Uterus (tissue), 4 donors: ENCODE measurements around the gene SPON2. TPM values are rescaled to one million over a fixed set of nuclear protein-coding genes. Genes with fewer than 3 reads are reported as not detected.

Source experiments
- DNase-seq, 2 donors: peaks; one replicate each; pipeline ENCODE4 v3.0.0-alpha.2; 2019 to 2020
- H3K27ac ChIP-seq, 2 donors: fragments of 200-600 bp; sonication (generic); 1 replicate in 1 of 2; 2 replicates in 1 of 2; pipeline ENCODE4 v1.5.1; 2016 to 2018
- H3K27me3 ChIP-seq, 2 donors: fragments of 200-600 bp; sonication (generic); one replicate each; pipeline ENCODE4 v1.5.1; 2018 to 2019; ENCODE audit warnings: control low read depth in 1 of 2
- H3K36me3 ChIP-seq, 2 donors: fragments of 200-600 bp; sonication (generic); one replicate each; pipeline ENCODE4 v1.5.1; 2019; ENCODE audit warnings: control low read depth in 1 of 2
- H3K4me1 ChIP-seq, 2 donors: fragments of 200-600 bp; sonication (generic); one replicate each; pipeline ENCODE4 v1.5.1; 2018 to 2019; ENCODE audit warnings: control low read depth in 1 of 2
- H3K4me3 ChIP-seq, 2 donors: fragments of 200-600 bp; sonication (generic); 1 replicate in 1 of 2; 2 replicates in 1 of 2; pipeline ENCODE4 v1.5.1; 2018 to 2019; ENCODE audit warnings: mild to moderate bottlenecking in 1 of 2
- H3K9me3 ChIP-seq, 2 donors: fragments of 200-600 bp; sonication (generic); one replicate each; pipeline ENCODE4 v1.5.1; 2019; ENCODE audit warnings: control low read depth in 1 of 2
- POLR2A ChIP-seq, 2 donors: fragments of 450-650 bp; IDR thresholded peaks; one replicate each; pipeline ENCODE4 v1.6.1; 2016; ENCODE audit warnings: antibody characterized with exemption in 2 of 2, mild to moderate bottlenecking in 1 of 2, moderate library complexity in 1 of 2
- intact Hi-C: fragments of 100-400 bp; cut with DNase I; formaldehyde crosslinking; loops from one replicate; pipeline ENCODE4 v1.15.1; 2023; ENCODE audit warnings: low total_unique reads
- total RNA-seq, 4 donors: library from RNA; depleted of rRNA in 3 of 4; stranded (reverse); fragments of >200 nt in 3 of 4; gene quantifications; one replicate each; pipeline versions ENCODE4 v1.1.0 to v1.2.4, GENCODE V29; 2014 to 2023
- TF ChIP-seq, protein P1 (sequence below), 4 experiments: fragments of 200-600 bp in 2 of 4; fragments of 450-650 bp in 2 of 4; sonication (generic) in 2 of 4; IDR thresholded peaks; one replicate each; pipeline ENCODE4 v1.5.1; 2016 to 2019; ENCODE audit warnings: antibody characterized with exemption in 4 of 4, mild to moderate bottlenecking in 2 of 4, moderate library complexity in 1 of 4
- donor health status: DM: yes; HTN: yes; CAD: no.

The SPON2 gene
- total RNA-seq, 4 donors from 2014 or later: 60.6 to 262 (median 115) TPM

- Histone ChIP-seq H3K27ac (peak overlapping the region; percentile 93 to 99), H3K36me3 (no peaks in the 10 kb centered on the region), H3K27me3 (no peaks in the 10 kb centered on the region), H3K4me3 (peak overlapping the region in 1 of 2 donors; percentile 7), H3K9me3 (no peaks in the 10 kb centered on the region), H3K4me1 (peaks cover 5 to 30% of the 10 kb centered on the region in 2 donors)
- intact Hi-C loops: no loop called here
- DNase-seq: peak; percentile 94 to 97
- TF ChIP-seq, protein P1, sequence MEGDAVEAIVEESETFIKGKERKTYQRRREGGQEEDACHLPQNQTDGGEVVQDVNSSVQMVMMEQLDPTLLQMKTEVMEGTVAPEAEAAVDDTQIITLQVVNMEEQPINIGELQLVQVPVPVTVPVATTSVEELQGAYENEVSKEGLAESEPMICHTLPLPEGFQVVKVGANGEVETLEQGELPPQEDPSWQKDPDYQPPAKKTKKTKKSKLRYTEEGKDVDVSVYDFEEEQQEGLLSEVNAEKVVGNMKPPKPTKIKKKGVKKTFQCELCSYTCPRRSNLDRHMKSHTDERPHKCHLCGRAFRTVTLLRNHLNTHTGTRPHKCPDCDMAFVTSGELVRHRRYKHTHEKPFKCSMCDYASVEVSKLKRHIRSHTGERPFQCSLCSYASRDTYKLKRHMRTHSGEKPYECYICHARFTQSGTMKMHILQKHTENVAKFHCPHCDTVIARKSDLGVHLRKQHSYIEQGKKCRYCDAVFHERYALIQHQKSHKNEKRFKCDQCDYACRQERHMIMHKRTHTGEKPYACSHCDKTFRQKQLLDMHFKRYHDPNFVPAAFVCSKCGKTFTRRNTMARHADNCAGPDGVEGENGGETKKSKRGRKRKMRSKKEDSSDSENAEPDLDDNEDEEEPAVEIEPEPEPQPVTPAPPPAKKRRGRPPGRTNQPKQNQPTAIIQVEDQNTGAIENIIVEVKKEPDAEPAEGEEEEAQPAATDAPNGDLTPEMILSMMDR (IDR thresholded peaks at IDR 0.05): no peak
Measured at GRCh38 chr4:1192091-1192492, 19.7 kb upstream of the SPON2 start.

DNA sequence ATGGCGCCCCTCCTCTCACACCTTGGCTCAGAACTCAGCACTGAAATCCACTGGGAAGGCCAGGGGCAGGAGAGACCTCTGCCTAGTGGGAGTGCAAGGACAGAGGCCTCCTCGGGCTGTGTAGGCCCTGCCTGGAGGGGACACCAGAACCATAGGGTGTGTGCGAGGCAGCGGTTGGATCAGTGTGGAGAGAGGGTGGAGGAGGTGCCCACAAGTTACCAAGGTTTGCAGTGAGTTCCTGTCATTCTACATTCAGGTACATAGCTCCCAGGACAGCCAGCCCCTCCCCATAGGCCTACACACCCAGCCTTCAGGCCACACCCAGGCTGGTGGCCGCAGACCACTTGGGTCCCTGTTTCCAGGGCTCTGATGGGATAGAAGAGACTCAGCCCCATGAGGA, 19.2 kb upstream of the SPON2 start:
- peak in 1 of 2 donors; percentile 35 for DNase-seq
- peaks cover 5 to 30% of the 10 kb centered on the region in 2 donors for H3K4me1 ChIP-seq
- H3K9me3 ChIP-seq: no peaks in the 10 kb centered on the region
- H3K4me3 ChIP-seq: no peak overlapping the region
- TF ChIP-seq, protein P1 (IDR thresholded peaks at IDR 0.05): no peak
- intact Hi-C loops: no loop called here
- no peaks in the 10 kb centered on the region for H3K27me3 ChIP-seq
- peak overlapping the region; percentile 93 to 99 for H3K27ac ChIP-seq
- no peaks in the 10 kb centered on the region for H3K36me3 ChIP-seq

DNA sequence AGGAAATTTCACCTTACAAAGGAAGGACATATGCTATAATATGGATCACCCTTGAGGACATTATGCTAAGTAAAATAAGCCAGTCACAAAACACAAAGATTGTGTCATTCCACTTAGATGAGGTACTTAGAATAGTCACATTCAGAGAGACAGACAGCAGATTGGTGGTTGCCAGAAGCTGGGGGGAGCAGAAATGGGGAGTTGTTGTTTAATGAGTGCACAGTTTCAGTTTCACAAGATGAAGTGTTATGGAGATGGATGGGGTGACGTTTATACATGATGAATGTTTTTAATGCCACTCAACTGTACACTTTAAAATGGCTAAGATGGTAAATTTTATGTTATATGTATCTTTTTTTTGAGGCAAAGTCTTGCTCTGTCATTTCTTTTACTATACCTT, 14.8 kb upstream of the SPON2 start:
- no peaks in the 10 kb centered on the region for H3K9me3 ChIP-seq
- peak overlapping the region; percentile 63 to 99 for H3K27ac ChIP-seq
- no peaks in the 10 kb centered on the region for H3K27me3 ChIP-seq
- intact Hi-C loops: no loop called here
- H3K36me3 ChIP-seq: no peaks in the 10 kb centered on the region
- peaks cover 0 to 6% of the 10 kb centered on the region in 2 donors for H3K4me1 ChIP-seq
- H3K4me3 ChIP-seq: no peak overlapping the region
- peak; percentile 30 to 59 for DNase-seq
- TF ChIP-seq POLR2A (IDR thresholded peaks at IDR 0.05): no peak
- TF ChIP-seq, protein P1 (IDR thresholded peaks at IDR 0.05): no peak

GRCh38 chr4:1183985-1184773, 11.8 kb upstream of the SPON2 start:
- no peaks in the 10 kb centered on the region for H3K4me1 ChIP-seq
- peak overlapping the region; percentile 62 to 65 for H3K27ac ChIP-seq
- H3K4me3 ChIP-seq: no peak overlapping the region
- no peaks in the 10 kb centered on the region for H3K27me3 ChIP-seq
- intact Hi-C loops: no loop called here
- peak in 1 of 2 donors; percentile 15 for DNase-seq
- TF ChIP-seq, protein P1 (IDR thresholded peaks at IDR 0.05): no peak
- TF ChIP-seq POLR2A (IDR thresholded peaks at IDR 0.05): no peak
- no peaks in the 10 kb centered on the region for H3K9me3 ChIP-seq
- H3K36me3 ChIP-seq: no peaks in the 10 kb centered on the region

- Histone ChIP-seq H3K27me3 (no peaks in the 10 kb centered on the region), H3K4me1 (peaks cover 0 to 5% of the 10 kb centered on the region in 2 donors), H3K36me3 (no peaks in the 10 kb centered on the region), H3K9me3 (no peaks in the 10 kb centered on the region), H3K4me3 (no peak overlapping the region), H3K27ac (no peak overlapping the region)
- TF ChIP-seq POLR2A (IDR thresholded peaks at IDR 0.05): no peak
- TF ChIP-seq, protein P1 (IDR thresholded peaks at IDR 0.05): no peak
- DNase-seq: no peak
- intact Hi-C loops: no loop called here
Measured at GRCh38 chr4:1182313-1182712, 9.9 kb upstream of the SPON2 start.
